Spleen (tissue), 7 donors: ENCODE measurements around the gene CRYBG3.

Experiments
- POLR2A ChIP-seq, 3 donors: fragments of 450-650 bp; IDR thresholded peaks; one replicate each; pipeline ENCODE4 v1.5.1; 2017; ENCODE audit warnings: antibody characterized with exemption in 3 of 3, mild to moderate bottlenecking in 1 of 3
- POLR2AphosphoS5 ChIP-seq, 3 donors: sonication (generic); formaldehyde crosslinking; IDR thresholded peaks; one replicate each; pipeline ENCODE4 v1.5.1; 2017; ENCODE audit warnings: antibody characterized with exemption in 3 of 3
- TF ChIP-seq, protein P1 (sequence below), 11 experiments: fragments of 200-600 bp in 7 of 11; fragments of 450-650 bp in 4 of 11; sonication (generic) in 4 of 11; IDR thresholded peaks in 8 of 11; conservative IDR thresholded peaks in 3 of 11; 1 replicate in 7 of 11; 2 replicates in 4 of 11; pipeline versions ENCODE4 v1.4.0 to v1.8.0; 2016 to 2021; ENCODE audit warnings: antibody characterized with exemption in 11 of 11, inconsistent platforms in 4 of 11, mild to moderate bottlenecking in 1 of 11
- donor health status: DM: no; HTN: no; CAD: no; lungs with moderate emphysema.
- donor health status: DM: no; HTN: no; CAD: no.
- donor health status: DM: no; HTN: no; CAD: no.

DNA sequence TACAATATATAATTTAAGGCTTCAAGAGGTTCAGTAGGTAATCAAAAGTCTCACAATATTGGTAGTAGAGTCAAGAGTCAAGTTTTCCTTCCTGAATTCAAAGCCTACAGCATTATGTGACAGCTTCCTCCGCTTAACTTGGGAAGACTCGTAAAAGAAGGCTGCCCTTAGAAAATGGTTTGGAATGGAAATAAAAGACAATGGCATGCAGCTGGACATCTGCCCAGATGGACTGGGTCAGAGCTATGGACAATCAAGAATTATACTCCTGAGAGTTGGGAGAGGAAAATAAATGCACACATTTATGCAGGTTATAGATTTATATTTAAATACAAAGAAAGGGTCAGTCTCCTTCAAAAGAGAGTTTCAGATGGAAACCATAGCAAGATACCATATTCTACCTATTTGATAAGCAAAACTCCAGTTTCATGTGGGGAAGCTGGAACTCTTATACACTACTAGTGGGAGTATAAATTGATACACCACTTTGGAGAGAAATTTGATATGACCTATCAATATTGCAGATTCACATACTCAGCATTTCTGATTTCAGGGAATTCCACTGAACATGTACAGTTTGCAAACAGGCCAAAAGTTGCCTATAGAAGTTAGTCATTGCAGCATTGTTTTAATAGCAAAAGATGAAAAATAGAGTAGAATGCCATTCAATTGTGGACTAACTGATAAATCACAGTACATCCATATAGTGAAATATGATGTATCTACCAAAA, 6.1 kb downstream of the CRYBG3 start:
- TF ChIP-seq, protein P1, sequence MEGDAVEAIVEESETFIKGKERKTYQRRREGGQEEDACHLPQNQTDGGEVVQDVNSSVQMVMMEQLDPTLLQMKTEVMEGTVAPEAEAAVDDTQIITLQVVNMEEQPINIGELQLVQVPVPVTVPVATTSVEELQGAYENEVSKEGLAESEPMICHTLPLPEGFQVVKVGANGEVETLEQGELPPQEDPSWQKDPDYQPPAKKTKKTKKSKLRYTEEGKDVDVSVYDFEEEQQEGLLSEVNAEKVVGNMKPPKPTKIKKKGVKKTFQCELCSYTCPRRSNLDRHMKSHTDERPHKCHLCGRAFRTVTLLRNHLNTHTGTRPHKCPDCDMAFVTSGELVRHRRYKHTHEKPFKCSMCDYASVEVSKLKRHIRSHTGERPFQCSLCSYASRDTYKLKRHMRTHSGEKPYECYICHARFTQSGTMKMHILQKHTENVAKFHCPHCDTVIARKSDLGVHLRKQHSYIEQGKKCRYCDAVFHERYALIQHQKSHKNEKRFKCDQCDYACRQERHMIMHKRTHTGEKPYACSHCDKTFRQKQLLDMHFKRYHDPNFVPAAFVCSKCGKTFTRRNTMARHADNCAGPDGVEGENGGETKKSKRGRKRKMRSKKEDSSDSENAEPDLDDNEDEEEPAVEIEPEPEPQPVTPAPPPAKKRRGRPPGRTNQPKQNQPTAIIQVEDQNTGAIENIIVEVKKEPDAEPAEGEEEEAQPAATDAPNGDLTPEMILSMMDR (IDR thresholded peaks at IDR 0.05 in 8 of 11, conservative IDR thresholded peaks at IDR 0.05 in 3 of 11): no peak
- TF ChIP-seq POLR2A (IDR thresholded peaks at IDR 0.05) (no peak), POLR2AphosphoS5 (IDR thresholded peaks at IDR 0.05) (no peak)
